PC-9 (cell line): ENCODE results near the gene SMARCA2. TPM values are rescaled to one million over a fixed set of nuclear protein-coding genes. Genes with fewer than 3 reads are reported as not detected.

Experiments
- BruUV-seq: library from RNA; stranded (reverse); fragments of 400-500 nt; replicated peaks from 2 replicates; lab custom pipeline; 2021; lab: Mats Ljungman, UMichigan
- CTCF ChIA-PET: fragments of 300-600 bp; sonication (Branson Sonifier 250); formaldehyde crosslinking; loops from one replicate; lab custom pipeline; 2022; ENCODE audit warnings: antibody characterized with exemption; lab: Charles Lee
- POLR2A ChIA-PET: fragments of 300-600 bp; sonication (Branson Sonifier 250); formaldehyde crosslinking; loops from one replicate; lab custom pipeline; 2022; ENCODE audit warnings: antibody characterized with exemption; ENCODE audit not compliant: unreplicated experiment; lab: Charles Lee
- DNase-seq, 2 experiments: peaks; one replicate each; pipeline versions ENCODE4 v3.0.0 to v3.0.0-alpha.2; 2015 to 2022; ENCODE audit warnings: mixed read lengths in 1 of 2
- H2AFZ ChIP-seq: fragments of 200-600 bp; sonication (generic); 2 replicates; pipeline ENCODE4 v1.8.1; 2017; ENCODE audit warnings: antibody characterized with exemption
- H3F3A ChIP-seq: fragments of 200-600 bp; sonication (generic); 2 replicates; pipeline ENCODE4 v1.8.1; 2017; ENCODE audit warnings: antibody characterized with exemption, mild to moderate bottlenecking, low read depth; ENCODE audit not compliant: insufficient read depth
- H3K27ac ChIP-seq: fragments of 200-600 bp; sonication (generic); 2 replicates; pipeline ENCODE4 v1.6.1; 2016; ENCODE audit warnings: mixed run types
- H3K27me3 ChIP-seq: fragments of 200-600 bp; sonication (generic); 2 replicates; pipeline ENCODE4 v1.6.1; 2016; ENCODE audit warnings: low read depth, mixed run types; ENCODE audit not compliant: insufficient read depth
- H3K36me3 ChIP-seq: fragments of 200-600 bp; sonication (generic); 2 replicates; pipeline ENCODE4 v1.6.1; 2016; ENCODE audit warnings: low read depth, mixed run types
- H3K4me1 ChIP-seq: fragments of 200-600 bp; sonication (generic); replicated peaks from 2 replicates; pipeline ENCODE4 v1.6.1; 2016; ENCODE audit warnings: mixed run types; ENCODE audit not compliant: insufficient read depth
- H3K4me2 ChIP-seq: fragments of 200-600 bp; sonication (generic); 2 replicates; pipeline ENCODE4 v1.6.1; 2017; ENCODE audit warnings: mixed run types
- H3K4me3 ChIP-seq: fragments of 200-600 bp; sonication (generic); 2 replicates; pipeline ENCODE4 v1.6.1; 2016; ENCODE audit warnings: mixed run types
- H3K79me2 ChIP-seq: fragments of 200-600 bp; sonication (generic); 2 replicates; pipeline ENCODE4 v1.6.1; 2017; ENCODE audit warnings: low read depth, mixed run types
- H3K9me2 ChIP-seq: fragments of 200-600 bp; sonication (generic); 2 replicates; pipeline ENCODE4 v1.8.1; 2017; ENCODE audit warnings: mild to moderate bottlenecking; ENCODE audit not compliant: insufficient read depth
- H3K9me3 ChIP-seq: fragments of 200-600 bp; sonication (generic); 2 replicates; pipeline ENCODE4 v1.8.1; 2016; ENCODE audit warnings: low read depth; ENCODE audit not compliant: insufficient read depth
- H4K20me1 ChIP-seq: fragments of 200-600 bp; sonication (generic); 2 replicates; pipeline ENCODE4 v1.8.1; 2017; ENCODE audit not compliant: insufficient read depth
- EZH2 ChIP-seq: fragments of 200-600 bp; sonication (generic); IDR thresholded peaks from 2 replicates; pipeline ENCODE4 v1.8.0; 2017; ENCODE audit warnings: antibody characterized with exemption, low read depth
- intact Hi-C: fragments of 100-400 bp; cut with micrococcal nuclease; formaldehyde crosslinking; loops from one replicate; pipeline ENCODE4 v1.10.0; 2022; ENCODE audit not compliant: unreplicated experiment
- total RNA-seq: library from RNA; stranded (reverse); gene quantifications from 2 replicates; pipeline ENCODE4 v1.2.3, GENCODE V29; 2021
- TF ChIP-seq, protein P1 (sequence below): fragments of 200-600 bp; sonication (generic); conservative IDR thresholded peaks from 2 replicates; pipeline ENCODE4 v1.6.1; 2017; ENCODE audit warnings: mixed run types, antibody characterized with exemption, mild to moderate bottlenecking, moderate library complexity

Gene SMARCA2
- total RNA-seq, 1 experiment from 2014 or later, result 29.3 TPM

DNA sequence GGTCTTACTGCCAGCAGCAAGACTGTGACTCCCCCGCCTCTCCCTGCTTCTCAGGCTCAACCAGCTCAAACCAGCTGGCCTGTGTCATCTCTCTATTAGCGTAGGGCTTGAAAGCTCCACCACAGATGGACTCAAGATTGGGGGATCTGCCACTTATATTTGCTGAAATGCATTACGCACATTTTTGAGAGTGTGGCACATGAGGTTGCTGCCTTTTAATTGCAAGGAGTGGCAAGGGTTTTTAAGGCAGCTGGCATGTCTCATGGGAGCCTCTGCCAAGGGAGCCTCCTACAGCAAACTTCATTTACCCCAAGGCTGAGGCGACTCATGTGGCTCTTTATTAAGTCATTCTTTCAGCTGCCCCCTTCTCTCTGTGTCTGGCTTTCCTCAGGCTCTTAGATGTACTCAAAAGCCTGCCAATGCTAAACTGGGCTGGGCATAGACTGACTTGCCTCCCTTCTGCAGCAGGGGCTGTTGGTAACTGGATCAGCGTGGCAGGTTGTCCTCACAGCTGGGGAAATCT is 219.3 kb downstream of the SMARCA2 start:
- no TSS peak for BruUV-seq
- H3K4me1 ChIP-seq, result peaks cover 7% of the 10 kb centered on the region; the same call in 1 of the 2 replicates
- TF ChIP-seq, protein P1, sequence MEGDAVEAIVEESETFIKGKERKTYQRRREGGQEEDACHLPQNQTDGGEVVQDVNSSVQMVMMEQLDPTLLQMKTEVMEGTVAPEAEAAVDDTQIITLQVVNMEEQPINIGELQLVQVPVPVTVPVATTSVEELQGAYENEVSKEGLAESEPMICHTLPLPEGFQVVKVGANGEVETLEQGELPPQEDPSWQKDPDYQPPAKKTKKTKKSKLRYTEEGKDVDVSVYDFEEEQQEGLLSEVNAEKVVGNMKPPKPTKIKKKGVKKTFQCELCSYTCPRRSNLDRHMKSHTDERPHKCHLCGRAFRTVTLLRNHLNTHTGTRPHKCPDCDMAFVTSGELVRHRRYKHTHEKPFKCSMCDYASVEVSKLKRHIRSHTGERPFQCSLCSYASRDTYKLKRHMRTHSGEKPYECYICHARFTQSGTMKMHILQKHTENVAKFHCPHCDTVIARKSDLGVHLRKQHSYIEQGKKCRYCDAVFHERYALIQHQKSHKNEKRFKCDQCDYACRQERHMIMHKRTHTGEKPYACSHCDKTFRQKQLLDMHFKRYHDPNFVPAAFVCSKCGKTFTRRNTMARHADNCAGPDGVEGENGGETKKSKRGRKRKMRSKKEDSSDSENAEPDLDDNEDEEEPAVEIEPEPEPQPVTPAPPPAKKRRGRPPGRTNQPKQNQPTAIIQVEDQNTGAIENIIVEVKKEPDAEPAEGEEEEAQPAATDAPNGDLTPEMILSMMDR, result no peak
- TF ChIP-seq EZH2, result no peak
- intact Hi-C loops, result loop anchor here (5.0 kb wide), 1 partner anchor 87 kb away; no protein-coding TSS in a partner anchor
- ChIA-PET CTCF (no interaction called here), POLR2A (no interaction called here)
- no peaks in the 10 kb centered on the region for H3K79me2 ChIP-seq
- no peak overlapping the region for H3K4me3 ChIP-seq
- H3K9me3 ChIP-seq, result no peaks in the 10 kb centered on the region
- H4K20me1 ChIP-seq, result no peaks in the 10 kb centered on the region
- H3K9me2 ChIP-seq, result no peaks in the 10 kb centered on the region
- H3K36me3 ChIP-seq, result no peaks in the 10 kb centered on the region
- H3K4me2 ChIP-seq, result no peak overlapping the region
- no peak overlapping the region for H2AFZ ChIP-seq
- H3K27ac ChIP-seq, result no peak overlapping the region
- no peaks in the 10 kb centered on the region for H3K27me3 ChIP-seq
- DNase-seq, result no peak
- H3F3A ChIP-seq, result no peaks in the 10 kb centered on the region

DNA sequence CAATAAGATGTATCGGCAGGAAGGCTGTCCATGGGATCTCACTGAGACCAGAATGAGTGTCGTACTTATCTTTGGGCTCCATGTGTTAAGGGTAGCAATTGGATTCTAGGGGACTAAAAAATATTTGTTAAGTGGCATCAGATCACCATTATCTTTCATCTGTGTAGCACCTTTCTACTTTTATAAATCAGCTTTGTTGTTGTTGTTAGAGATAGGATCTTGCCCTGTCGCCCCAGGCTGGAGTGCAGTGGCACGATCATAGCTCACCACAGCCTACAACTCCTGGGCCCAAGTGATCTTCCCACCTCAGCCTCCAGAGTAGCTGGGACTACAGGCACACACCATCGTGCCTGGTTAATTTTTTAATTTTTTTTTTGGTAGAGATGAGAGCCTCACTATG is 220.5 kb downstream of the SMARCA2 start:
- H3F3A ChIP-seq, result no peaks in the 10 kb centered on the region
- intact Hi-C loops, result no loop called here
- H3K9me2 ChIP-seq, result no peaks in the 10 kb centered on the region

DNA sequence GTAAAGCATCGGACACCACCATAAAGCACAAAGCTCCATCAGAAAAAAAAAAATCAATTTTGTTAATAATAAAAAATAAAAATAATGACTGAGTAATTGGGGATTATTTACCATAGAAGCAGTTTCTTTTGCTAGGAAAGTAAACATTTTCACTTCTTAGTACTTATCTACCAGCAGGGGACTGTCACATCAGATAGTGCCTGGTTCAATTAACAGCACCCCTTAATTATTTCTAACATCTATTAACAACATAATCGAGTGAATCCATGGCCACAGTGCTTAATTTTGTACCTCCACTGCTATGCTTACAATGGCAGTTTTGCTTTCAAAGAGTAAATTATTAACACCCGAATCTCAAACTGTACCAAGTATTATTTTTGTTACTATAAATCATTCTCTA is 221.7 kb downstream of the SMARCA2 start:
- Histone ChIP-seq H4K20me1 (no peaks in the 10 kb centered on the region), H3K4me2 (no peak overlapping the region), H3K9me3 (no peaks in the 10 kb centered on the region), H3K27me3 (no peaks in the 10 kb centered on the region), H3F3A (no peaks in the 10 kb centered on the region), H3K27ac (no peak overlapping the region), H3K4me1 (no peaks in the 10 kb centered on the region), H3K36me3 (no peaks in the 10 kb centered on the region), H2AFZ (no peak overlapping the region), H3K9me2 (no peaks in the 10 kb centered on the region), H3K4me3 (no peak overlapping the region), H3K79me2 (no peaks in the 10 kb centered on the region)
- no TSS peak for BruUV-seq
- ChIA-PET POLR2A (no interaction called here), CTCF (no interaction called here)
- no peak for DNase-seq
- intact Hi-C loops, result no loop called here
- TF ChIP-seq, protein P1, result no peak
- TF ChIP-seq EZH2, result no peak

More for the DNA sequence above, 220.5 kb downstream of the SMARCA2 start:
- Histone ChIP-seq H3K4me2 (no peak overlapping the region), H3K4me3 (no peak overlapping the region), H3K27me3 (no peaks in the 10 kb centered on the region), H3K79me2 (no peaks in the 10 kb centered on the region), H3K4me1 (no peaks in the 10 kb centered on the region), H3K36me3 (no peaks in the 10 kb centered on the region), H2AFZ (no peak overlapping the region), H3K27ac (no peak overlapping the region), H4K20me1 (no peaks in the 10 kb centered on the region), H3K9me3 (no peaks in the 10 kb centered on the region)
- BruUV-seq, result no TSS peak
- CTCF ChIA-PET, result no interaction called here
- POLR2A ChIA-PET, result no interaction called here
- TF ChIP-seq, protein P1, result no peak
- no peak for TF ChIP-seq EZH2
- DNase-seq, result no peak
